K562 (cell line): ENCODE results near the gene SDK1. TPM values are rescaled to one million over a fixed set of nuclear protein-coding genes. Genes with fewer than 3 reads are reported as not detected.

ENCODE experiments used
- ATF2 ChIP-seq: sonication (generic); formaldehyde crosslinking; IDR thresholded peaks from 2 replicates; pipeline ENCODE4 v1.8.1; 2022; ENCODE audit warnings: missing genetic modification reagents
- MBD2 ChIP-seq: sonication (generic); IDR thresholded peaks from 2 replicates; pipeline ENCODE4 v1.6.1; 2016; ENCODE audit warnings: low read depth, borderline replicate concordance
- MTA2 ChIP-seq: fragments of 450-650 bp; IDR thresholded peaks from 2 replicates; pipeline ENCODE4 v1.6.1; 2016; ENCODE audit warnings: low read depth
- MYBL2 ChIP-seq, 2 experiments: fragments of 450-650 bp in 1 of 2; sonication (generic) in 1 of 2; formaldehyde crosslinking in 1 of 2; IDR thresholded peaks; 2 replicates each; pipeline versions ENCODE4 v1.6.1 to v1.8.1; 2017 to 2022; ENCODE audit warnings: borderline replicate concordance in 1 of 2, inconsistent platforms in 1 of 2, low read depth in 1 of 2, mild to moderate bottlenecking in 1 of 2, missing genetic modification reagents in 1 of 2, moderate library complexity in 1 of 2
- POLR2B ChIP-seq: fragments of 450-650 bp; IDR thresholded peaks from 2 replicates; pipeline ENCODE4 v1.6.1; 2018; ENCODE audit warnings: low read depth; ENCODE audit not compliant: partially characterized antibody
- TAF15 ChIP-seq: fragments of 200-400 bp; formaldehyde crosslinking; IDR thresholded peaks from 2 replicates; pipeline ENCODE4 v1.6.1; 2017; ENCODE audit warnings: mild to moderate bottlenecking, low read depth, low read length, moderate library complexity
- TRIM28 ChIP-seq: fragments of 450-650 bp; IDR thresholded peaks from 2 replicates; pipeline ENCODE4 v1.6.1; 2017
- WHSC1 ChIP-seq: IDR thresholded peaks from one replicate; pipeline ENCODE4 v1.6.1; 2012; ENCODE audit warnings: low read length, control low read depth, inconsistent platforms
- ZNF124 ChIP-seq: sonication (generic); formaldehyde crosslinking; IDR thresholded peaks from 2 replicates; pipeline ENCODE4 v1.8.1; 2022; ENCODE audit warnings: missing genetic modification reagents
- ZNF668 ChIP-seq: fragments of 250-450 bp; sonication (Bioruptor Pico); IDR thresholded peaks from 2 replicates; pipeline ENCODE4 v1.8.0; 2022; ENCODE audit warnings: mild to moderate bottlenecking, inconsistent platforms
- polyA plus RNA-seq, 8 experiments: library from polyadenylated mRNA; depleted of rRNA in 4 of 8; stranded (reverse) in 5 of 8; unstranded in 3 of 8; fragments of >200 nt; fragmentation: Nextera tagmentation in 2 of 8; fragmentation: Illumina TruSeq in 1 of 8; extraction: Ambion mirVana in 2 of 8; extraction: Trizol in 1 of 8; gene quantifications; 2 replicates each; pipeline versions ENCODE4 v1.2.1 to v1.2.3, GENCODE V29; 2011 to 2014; ENCODE audit warnings: inconsistent platforms in 1 of 8, missing spikeins in 1 of 8
- total RNA-seq, 7 experiments: library from RNA; depleted of rRNA in 6 of 7; stranded (reverse); fragments of >200 nt in 6 of 7; fragmentation: Illumina TruSeq in 2 of 7; extraction: Trizol in 2 of 7; gene quantifications; 2 replicates each; pipeline versions ENCODE4 v1.2.1 to v1.2.3, GENCODE V29; 2011 to 2021; ENCODE audit warnings: low replicate concordance in 1 of 7
- TF ChIP-seq, protein P1 (sequence below): fragments of 450-650 bp; formaldehyde crosslinking; IDR thresholded peaks from 2 replicates; pipeline ENCODE4 v1.4.0; 2020; ENCODE audit warnings: mild to moderate bottlenecking, moderate library complexity
- TF ChIP-seq, protein P2 (sequence below): sonication (generic); formaldehyde crosslinking; IDR thresholded peaks from 2 replicates; pipeline ENCODE4 v1.8.0; 2023; ENCODE audit warnings: missing genetic modification reagents, mild to moderate bottlenecking, borderline replicate concordance

The SDK1 gene
- total and polyA plus RNA-seq, 9 of the 15 experiments (the other 6 are each of a cell fraction or from before 2014, with no cell fraction given): 0.16 TPM; not detected in 8

- TF ChIP-seq MTA2: no peak
- TF ChIP-seq ZNF124 (CRISPR knock-in tag): no peak
- no peak for TF ChIP-seq ATF2 (CRISPR knock-in tag)
- TF ChIP-seq, protein P1, sequence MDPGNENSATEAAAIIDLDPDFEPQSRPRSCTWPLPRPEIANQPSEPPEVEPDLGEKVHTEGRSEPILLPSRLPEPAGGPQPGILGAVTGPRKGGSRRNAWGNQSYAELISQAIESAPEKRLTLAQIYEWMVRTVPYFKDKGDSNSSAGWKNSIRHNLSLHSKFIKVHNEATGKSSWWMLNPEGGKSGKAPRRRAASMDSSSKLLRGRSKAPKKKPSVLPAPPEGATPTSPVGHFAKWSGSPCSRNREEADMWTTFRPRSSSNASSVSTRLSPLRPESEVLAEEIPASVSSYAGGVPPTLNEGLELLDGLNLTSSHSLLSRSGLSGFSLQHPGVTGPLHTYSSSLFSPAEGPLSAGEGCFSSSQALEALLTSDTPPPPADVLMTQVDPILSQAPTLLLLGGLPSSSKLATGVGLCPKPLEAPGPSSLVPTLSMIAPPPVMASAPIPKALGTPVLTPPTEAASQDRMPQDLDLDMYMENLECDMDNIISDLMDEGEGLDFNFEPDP (CRISPR knock-in tag): no peak
- TF ChIP-seq, protein P2, sequence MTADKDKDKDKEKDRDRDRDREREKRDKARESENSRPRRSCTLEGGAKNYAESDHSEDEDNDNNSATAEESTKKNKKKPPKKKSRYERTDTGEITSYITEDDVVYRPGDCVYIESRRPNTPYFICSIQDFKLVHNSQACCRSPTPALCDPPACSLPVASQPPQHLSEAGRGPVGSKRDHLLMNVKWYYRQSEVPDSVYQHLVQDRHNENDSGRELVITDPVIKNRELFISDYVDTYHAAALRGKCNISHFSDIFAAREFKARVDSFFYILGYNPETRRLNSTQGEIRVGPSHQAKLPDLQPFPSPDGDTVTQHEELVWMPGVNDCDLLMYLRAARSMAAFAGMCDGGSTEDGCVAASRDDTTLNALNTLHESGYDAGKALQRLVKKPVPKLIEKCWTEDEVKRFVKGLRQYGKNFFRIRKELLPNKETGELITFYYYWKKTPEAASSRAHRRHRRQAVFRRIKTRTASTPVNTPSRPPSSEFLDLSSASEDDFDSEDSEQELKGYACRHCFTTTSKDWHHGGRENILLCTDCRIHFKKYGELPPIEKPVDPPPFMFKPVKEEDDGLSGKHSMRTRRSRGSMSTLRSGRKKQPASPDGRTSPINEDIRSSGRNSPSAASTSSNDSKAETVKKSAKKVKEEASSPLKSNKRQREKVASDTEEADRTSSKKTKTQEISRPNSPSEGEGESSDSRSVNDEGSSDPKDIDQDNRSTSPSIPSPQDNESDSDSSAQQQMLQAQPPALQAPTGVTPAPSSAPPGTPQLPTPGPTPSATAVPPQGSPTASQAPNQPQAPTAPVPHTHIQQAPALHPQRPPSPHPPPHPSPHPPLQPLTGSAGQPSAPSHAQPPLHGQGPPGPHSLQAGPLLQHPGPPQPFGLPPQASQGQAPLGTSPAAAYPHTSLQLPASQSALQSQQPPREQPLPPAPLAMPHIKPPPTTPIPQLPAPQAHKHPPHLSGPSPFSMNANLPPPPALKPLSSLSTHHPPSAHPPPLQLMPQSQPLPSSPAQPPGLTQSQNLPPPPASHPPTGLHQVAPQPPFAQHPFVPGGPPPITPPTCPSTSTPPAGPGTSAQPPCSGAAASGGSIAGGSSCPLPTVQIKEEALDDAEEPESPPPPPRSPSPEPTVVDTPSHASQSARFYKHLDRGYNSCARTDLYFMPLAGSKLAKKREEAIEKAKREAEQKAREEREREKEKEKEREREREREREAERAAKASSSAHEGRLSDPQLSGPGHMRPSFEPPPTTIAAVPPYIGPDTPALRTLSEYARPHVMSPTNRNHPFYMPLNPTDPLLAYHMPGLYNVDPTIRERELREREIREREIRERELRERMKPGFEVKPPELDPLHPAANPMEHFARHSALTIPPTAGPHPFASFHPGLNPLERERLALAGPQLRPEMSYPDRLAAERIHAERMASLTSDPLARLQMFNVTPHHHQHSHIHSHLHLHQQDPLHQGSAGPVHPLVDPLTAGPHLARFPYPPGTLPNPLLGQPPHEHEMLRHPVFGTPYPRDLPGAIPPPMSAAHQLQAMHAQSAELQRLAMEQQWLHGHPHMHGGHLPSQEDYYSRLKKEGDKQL (CRISPR knock-in tag): no peak
- TF ChIP-seq TAF15: no peak
- no peak for TF ChIP-seq WHSC1
- TF ChIP-seq TRIM28: no peak
- TF ChIP-seq MBD2: no peak
- TF ChIP-seq ZNF668: no peak
- no peak for TF ChIP-seq POLR2B
- TF ChIP-seq MYBL2 (IDR thresholded peaks at IDR 0.05; ENCODE audit: low read depth): no peak
- TF ChIP-seq MYBL2 (CRISPR knock-in tag; IDR thresholded peaks at IDR 0.05; ENCODE audit: borderline replicate concordance): no peak
Observed at GRCh38 chr7:3495954-3496353, 194.9 kb downstream of the SDK1 start (continued).
